HepG2 (cell line): ENCODE measurements around the gene GPSM1. TPM values are rescaled to one million over a fixed set of nuclear protein-coding genes. Genes with fewer than 3 reads are reported as not detected.

Source experiments
- ATF5 ChIP-seq: sonication (generic); formaldehyde crosslinking; IDR thresholded peaks from 2 replicates; pipeline ENCODE4 v1.4.0; 2020; ENCODE audit warnings: mild to moderate bottlenecking, low read depth, missing genetic modification reagents
- DDIT3 ChIP-seq: sonication (generic); formaldehyde crosslinking; IDR thresholded peaks from 2 replicates; pipeline ENCODE4 v1.4.0; 2020; ENCODE audit warnings: mild to moderate bottlenecking, missing genetic modification reagents
- HOXA7 ChIP-seq: sonication (generic); formaldehyde crosslinking; IDR thresholded peaks from 2 replicates; pipeline ENCODE4 v1.8.1; 2022; ENCODE audit warnings: mild to moderate bottlenecking, missing genetic modification reagents, moderate library complexity
- KLF16 ChIP-seq, 2 experiments: sonication (generic) in 1 of 2; formaldehyde crosslinking in 1 of 2; IDR thresholded peaks; 2 replicates each; pipeline versions ENCODE4 v1.6.1 to v1.8.0; 2016 to 2023; ENCODE audit warnings: missing genetic modification reagents in 2 of 2, missing compliant biosample characterization in 1 of 2
- MAF1 ChIP-seq: sonication (generic); formaldehyde crosslinking; IDR thresholded peaks from 2 replicates; pipeline ENCODE4 v1.5.0; 2020; ENCODE audit warnings: missing genetic modification reagents, borderline replicate concordance
- MIXL1 ChIP-seq: IDR thresholded peaks from 2 replicates; pipeline ENCODE4 v1.6.1; 2016
- MXD1 ChIP-seq: sonication (generic); formaldehyde crosslinking; IDR thresholded peaks from 2 replicates; pipeline ENCODE4 v1.4.0; 2020; ENCODE audit warnings: mild to moderate bottlenecking, missing genetic modification reagents
- NFATC3 ChIP-seq: sonication (generic); formaldehyde crosslinking; IDR thresholded peaks from 2 replicates; pipeline ENCODE4 v1.5.1; 2020; ENCODE audit warnings: mild to moderate bottlenecking, missing genetic modification reagents
- PHF20 ChIP-seq: sonication (generic); formaldehyde crosslinking; IDR thresholded peaks from 2 replicates; pipeline ENCODE4 v1.5.0; 2020; ENCODE audit warnings: mild to moderate bottlenecking, missing genetic modification reagents
- RBAK ChIP-seq: sonication (generic); formaldehyde crosslinking; IDR thresholded peaks from 2 replicates; pipeline ENCODE4 v1.5.1; 2020; ENCODE audit warnings: mild to moderate bottlenecking, missing genetic modification reagents
- SALL1 ChIP-seq: sonication (generic); formaldehyde crosslinking; IDR thresholded peaks from 2 replicates; pipeline ENCODE4 v1.8.0; 2022; ENCODE audit warnings: mild to moderate bottlenecking, missing genetic modification reagents
- SIX1 ChIP-seq: sonication (generic); formaldehyde crosslinking; IDR thresholded peaks from 2 replicates; pipeline ENCODE4 v1.4.0; 2020; ENCODE audit warnings: missing genetic modification reagents, borderline replicate concordance
- SNAPC4 ChIP-seq: sonication (generic); formaldehyde crosslinking; IDR thresholded peaks from 2 replicates; pipeline ENCODE4 v1.4.0; 2020; ENCODE audit warnings: mild to moderate bottlenecking, missing genetic modification reagents
- SP5 ChIP-seq: IDR thresholded peaks from 2 replicates; pipeline ENCODE4 v1.6.1; 2016; ENCODE audit warnings: low read depth, borderline replicate concordance
- U2AF1 ChIP-seq: fragments of 200-400 bp; formaldehyde crosslinking; optimal IDR thresholded peaks from 2 replicates; pipeline ENCODE3; 2017; ENCODE audit warnings: mild to moderate bottlenecking, low read depth, low read length
- ZNF180 ChIP-seq: sonication (generic); formaldehyde crosslinking; IDR thresholded peaks from 2 replicates; pipeline ENCODE4 v1.4.0; 2020; ENCODE audit warnings: low read depth, missing genetic modification reagents, borderline replicate concordance
- ZNF354B ChIP-seq: sonication (generic); formaldehyde crosslinking; IDR thresholded peaks from 2 replicates; pipeline ENCODE4 v1.8.0; 2022; ENCODE audit warnings: mild to moderate bottlenecking, missing genetic modification reagents
- ZNF7 ChIP-seq: IDR thresholded peaks from 2 replicates; pipeline ENCODE4 v1.6.1; 2016; ENCODE audit warnings: missing biosample characterization, missing genetic modification reagents
- ZNF710 ChIP-seq: sonication (generic); formaldehyde crosslinking; IDR thresholded peaks from 2 replicates; pipeline ENCODE4 v1.5.0; 2020; ENCODE audit warnings: mild to moderate bottlenecking, missing genetic modification reagents, borderline replicate concordance
- ZNF747 ChIP-seq: sonication (generic); formaldehyde crosslinking; IDR thresholded peaks from 2 replicates; pipeline ENCODE4 v1.8.1; 2023; ENCODE audit warnings: missing genetic modification reagents, mild to moderate bottlenecking, borderline replicate concordance
- ZSCAN29 ChIP-seq: sonication (generic); formaldehyde crosslinking; conservative IDR thresholded peaks from 2 replicates; pipeline ENCODE4 v1.4.0; 2020; ENCODE audit warnings: mild to moderate bottlenecking, missing genetic modification reagents
- polyA plus RNA-seq, 8 experiments: library from polyadenylated mRNA; depleted of rRNA in 3 of 8; stranded (reverse) in 7 of 8; unstranded in 1 of 8; fragments of >200 nt; fragmentation: Illumina TruSeq in 4 of 8; extraction: Trizol in 4 of 8; gene quantifications; 2 replicates each; pipeline versions ENCODE4 v1.2.1 to v1.2.3, GENCODE V29; 2011 to 2016; ENCODE audit warnings: low read depth in 4 of 8, missing spikeins in 1 of 8, mixed read lengths in 1 of 8; ENCODE audit not compliant: insufficient read depth in 1 of 8
- total RNA-seq, 5 experiments: library from RNA; depleted of rRNA; stranded (reverse); fragments of >200 nt; fragmentation: Illumina TruSeq; extraction: Trizol; gene quantifications; 2 replicates each; pipeline ENCODE4 v1.2.3, GENCODE V29; 2016; ENCODE audit warnings: low read depth in 1 of 5

Gene GPSM1
- total and polyA plus RNA-seq, 2 of the 13 experiments (the other 11 are each of a cell fraction or from before 2014, with no cell fraction given): 1.0 to 2.4 TPM

- no peak for TF ChIP-seq ZNF180 (CRISPR knock-in tag)
- TF ChIP-seq DDIT3: no peak
- no peak for TF ChIP-seq ZNF7 (CRISPR knock-in tag)
- TF ChIP-seq SP5 (CRISPR knock-in tag): no peak
- no peak for TF ChIP-seq HOXA7 (CRISPR knock-in tag)
- no peak for TF ChIP-seq SALL1 (CRISPR knock-in tag)
- no peak for TF ChIP-seq NFATC3 (CRISPR knock-in tag)
- TF ChIP-seq MXD1 (CRISPR knock-in tag): peak; percentile 12; the same call in 1 of the 2 replicates
- no peak for TF ChIP-seq KLF16 (CRISPR knock-in tag; IDR thresholded peaks at IDR 0.05)
- 0 out of 2 replicates have a peak, but pooled peaks have one; percentile 10 for TF ChIP-seq ZNF747
- no peak for TF ChIP-seq ZSCAN29
- no peak; the same call in 1 of the 2 replicates for TF ChIP-seq PHF20 (CRISPR knock-in tag)
- no peak for TF ChIP-seq U2AF1
- TF ChIP-seq MAF1 (CRISPR knock-in tag): peak; percentile 45; the same call in 1 of the 2 replicates
- no peak for TF ChIP-seq ZNF710 (CRISPR knock-in tag)
- TF ChIP-seq MIXL1: no peak
- TF ChIP-seq SNAPC4: 0 out of 2 replicates have a peak, but pooled peaks have one; percentile 35
- TF ChIP-seq RBAK (CRISPR knock-in tag): no peak
- no peak for TF ChIP-seq ZNF354B (CRISPR knock-in tag)
- no peak for TF ChIP-seq SIX1 (CRISPR knock-in tag)
- TF ChIP-seq ATF5 (CRISPR knock-in tag): no peak
Observed at GRCh38 chr9:136373300-136374182, 46.2 kb downstream of the GPSM1 start, which contains the start of gene CARD9 (continued).
